IgD-negative memory B cell (primary cell): ENCODE data around the gene RGS7. TPM values are rescaled to one million over a fixed set of nuclear protein-coding genes. Genes with fewer than 3 reads are reported as not detected.
"Not testable (repeated sequence)": the region's sequence is repeated elsewhere in the genome, so short reads cannot be mapped to it uniquely, and the experiment has no call there.

ENCODE experiments used
- H3K27ac Mint-ChIP-seq, 3 donors: one replicate each; pipeline ENCODE4 v1.8.0; 2020 to 2022; ENCODE audit warnings: mild to moderate bottlenecking in 3 of 3, mixed read lengths in 3 of 3, moderate library complexity in 1 of 3
- H3K27me3 Mint-ChIP-seq: one replicate; pipeline ENCODE4 v1.8.0; 2021; ENCODE audit warnings: mixed read lengths
- H3K36me3 Mint-ChIP-seq: one replicate; pipeline ENCODE4 v1.8.0; 2020; ENCODE audit warnings: mild to moderate bottlenecking, mixed read lengths
- H3K4me1 Mint-ChIP-seq, 3 donors: one replicate each; pipeline ENCODE4 v1.8.0; 2020 to 2022; ENCODE audit warnings: mixed read lengths in 3 of 3, mild to moderate bottlenecking in 1 of 3
- H3K4me3 Mint-ChIP-seq, 4 donors: one replicate each; pipeline ENCODE4 v1.8.0; 2020 to 2022; ENCODE audit warnings: mild to moderate bottlenecking in 4 of 4, mixed read lengths in 4 of 4, moderate library complexity in 3 of 4
- H3K9me3 Mint-ChIP-seq, 3 donors: one replicate each; pipeline ENCODE4 v1.8.0; 2020 to 2021; ENCODE audit warnings: mixed read lengths in 3 of 3, mild to moderate bottlenecking in 1 of 3
- polyA plus RNA-seq: library from polyadenylated mRNA; unstranded; fragments of 300-500 nt; fragmentation: Illumina TruSeq; gene quantifications from one replicate; pipeline ENCODE4 v1.2.3, GENCODE V29; 2021

Gene RGS7
- polyA plus RNA-seq, 1 donor from 2014 or later = 0.54 TPM

DNA sequence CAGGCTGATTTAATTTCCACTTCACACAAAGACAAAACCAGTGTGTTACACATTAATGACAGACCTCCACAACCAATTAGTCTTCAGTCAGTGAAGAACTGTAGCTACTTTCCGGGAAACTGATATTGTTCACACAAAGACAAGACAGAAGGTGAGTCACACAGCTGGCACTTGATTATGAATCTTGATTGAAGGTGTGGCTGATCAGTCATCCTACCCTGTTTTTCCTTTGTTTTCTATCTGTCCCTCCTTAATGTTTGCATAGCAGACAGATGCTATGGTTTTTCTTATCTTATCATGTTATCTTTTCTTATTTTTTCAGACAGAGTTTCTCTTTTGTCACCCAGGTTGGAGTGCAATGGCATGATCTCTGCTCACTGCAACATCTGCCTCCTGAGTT lies 560.0 kb downstream of the RGS7 start:
- Mint-ChIP-seq H3K4me1 (no peaks in the 10 kb centered on the region), H3K4me3 (no peak overlapping the region)

DNA sequence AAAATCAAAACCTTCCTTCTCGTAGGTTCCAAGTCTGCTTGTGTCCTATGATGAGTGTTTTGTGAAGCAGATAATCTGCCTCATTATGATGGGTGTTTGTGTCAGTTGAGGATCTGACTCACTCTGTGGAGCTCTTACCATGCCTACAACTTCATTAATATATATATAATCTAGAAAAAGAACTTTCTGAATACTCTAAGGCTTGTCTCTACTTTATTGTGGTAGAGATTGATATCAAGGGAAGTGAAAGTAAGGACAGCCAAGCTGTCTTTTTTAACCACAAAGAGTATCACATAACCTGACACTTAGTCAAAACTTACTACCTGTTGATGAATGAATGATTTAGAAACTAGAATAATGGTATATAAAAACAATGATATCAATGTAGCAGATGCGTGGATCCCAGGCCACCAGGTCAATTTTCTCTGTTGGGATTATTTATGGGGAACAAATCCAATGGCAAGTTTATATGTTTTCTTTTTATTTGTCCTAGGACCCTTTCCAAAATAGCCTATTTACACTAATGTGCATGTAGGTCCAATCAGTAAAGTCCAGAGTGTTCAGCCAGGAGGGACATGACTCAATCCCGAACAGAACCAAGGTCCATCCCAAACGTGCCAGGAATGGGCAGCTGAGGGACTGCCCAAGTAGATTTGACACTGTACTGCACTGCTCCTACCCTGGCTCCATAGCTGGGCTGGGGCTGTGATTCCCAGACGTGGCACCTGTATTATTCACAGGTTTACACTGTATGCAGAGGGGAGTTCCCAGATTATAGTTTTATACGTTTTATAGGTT lies 562.8 kb downstream of the RGS7 start:
- Mint-ChIP-seq H3K36me3 (no peaks in the 10 kb centered on the region), H3K4me3 (no peak overlapping the region), H3K27ac (no peak overlapping the region), H3K9me3 (peaks cover 0 to 2% (median 0%) of the 10 kb centered on the region in 3 donors), H3K4me1 (no peaks in the 10 kb centered on the region), H3K27me3 (peaks cover 3% of the 10 kb centered on the region)

More for the DNA sequence above, 560.0 kb downstream of the RGS7 start:
- Mint-ChIP-seq H3K9me3 (peaks cover 0 to 4% (median 2%) of the 10 kb centered on the region in 3 donors), H3K36me3 (no peaks in the 10 kb centered on the region), H3K27me3 (peaks cover 3% of the 10 kb centered on the region), H3K27ac (no peak overlapping the region)

DNA sequence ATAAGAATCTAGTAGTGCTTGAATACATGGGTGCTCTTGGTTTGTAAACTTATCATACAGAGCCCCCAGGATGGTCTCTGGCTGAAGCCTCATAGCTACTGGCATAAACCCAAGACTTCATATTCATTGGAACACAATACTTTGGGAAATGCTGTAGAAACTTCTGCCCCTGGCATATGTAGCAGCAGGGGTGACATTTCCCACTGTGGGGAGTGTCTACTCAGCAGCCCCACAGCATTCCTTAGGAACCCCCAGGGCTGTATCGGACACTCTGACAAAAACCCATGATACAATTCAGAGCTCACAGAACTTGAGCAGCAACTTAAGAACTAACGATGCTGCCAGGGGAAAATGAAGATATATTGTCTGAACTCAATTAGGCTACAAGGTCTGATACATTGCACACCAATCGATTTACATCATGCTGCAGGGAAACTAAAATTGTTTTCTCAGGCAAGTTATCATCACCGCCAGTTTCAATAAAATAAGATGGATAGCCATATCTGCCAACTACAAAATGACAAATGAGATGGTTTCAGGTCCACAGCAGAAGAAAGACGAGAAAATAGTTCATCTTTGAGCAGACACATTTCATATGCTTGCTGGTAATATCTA lies 564.0 kb downstream of the RGS7 start:
- peak overlapping the region in 1 of 4 donors; percentile 20 for H3K4me3 Mint-ChIP-seq
- no peaks in the 10 kb centered on the region for H3K36me3 Mint-ChIP-seq
- no peak overlapping the region for H3K27ac Mint-ChIP-seq
- no peaks in the 10 kb centered on the region for H3K4me1 Mint-ChIP-seq
- H3K27me3 Mint-ChIP-seq = peaks cover 3% of the 10 kb centered on the region
- peaks cover 0 to 6% (median 0%) of the 10 kb centered on the region in 3 donors for H3K9me3 Mint-ChIP-seq

- H3K4me3 Mint-ChIP-seq = no peak overlapping the region
- H3K9me3 Mint-ChIP-seq = peaks cover 0 to 6% (median 0%) of the 10 kb centered on the region in 3 donors
- H3K27me3 Mint-ChIP-seq = peaks cover 3% of the 10 kb centered on the region
- no peaks in the 10 kb centered on the region for H3K4me1 Mint-ChIP-seq
- no peaks in the 10 kb centered on the region for H3K36me3 Mint-ChIP-seq
- no peak overlapping the region for H3K27ac Mint-ChIP-seq
Measured at GRCh38 chr1:240790856-240791255, 566.1 kb downstream of the RGS7 start.

- Mint-ChIP-seq H3K9me3 (peaks cover 0 to 4% (median 4%) of the 10 kb centered on the region in 3 donors), H3K27ac (no peak overlapping the region), H3K36me3 (no peaks in the 10 kb centered on the region), H3K4me1 (no peaks in the 10 kb centered on the region), H3K4me3 (no peak overlapping the region), H3K27me3 (no peaks in the 10 kb centered on the region)
Measured at GRCh38 chr1:240786880-240787279, 570.1 kb downstream of the RGS7 start.

- Mint-ChIP-seq H3K9me3 (peaks cover 0 to 4% (median 4%) of the 10 kb centered on the region in 3 donors), H3K27me3 (no peaks in the 10 kb centered on the region), H3K36me3 (no peaks in the 10 kb centered on the region), H3K4me1 (no peaks in the 10 kb centered on the region), H3K27ac (no peak overlapping the region), H3K4me3 (no peak overlapping the region)
Measured at GRCh38 chr1:240784776-240785175, 572.2 kb downstream of the RGS7 start.

GRCh38 chr1:240783728-240784137 lies 573.3 kb downstream of the RGS7 start:
- not testable (repeated sequence) for H3K9me3 Mint-ChIP-seq, H3K27ac Mint-ChIP-seq, H3K36me3 Mint-ChIP-seq, H3K4me3 Mint-ChIP-seq, H3K4me1 Mint-ChIP-seq, H3K27me3 Mint-ChIP-seq

- no peaks in the 10 kb centered on the region for H3K27me3 Mint-ChIP-seq
- H3K9me3 Mint-ChIP-seq = peaks cover 0 to 4% (median 0%) of the 10 kb centered on the region in 3 donors
- H3K27ac Mint-ChIP-seq = no peak overlapping the region
- no peaks in the 10 kb centered on the region for H3K4me1 Mint-ChIP-seq
- H3K36me3 Mint-ChIP-seq = no peaks in the 10 kb centered on the region
- H3K4me3 Mint-ChIP-seq = no peak overlapping the region
Measured at GRCh38 chr1:240776237-240776636, 580.8 kb downstream of the RGS7 start.

DNA sequence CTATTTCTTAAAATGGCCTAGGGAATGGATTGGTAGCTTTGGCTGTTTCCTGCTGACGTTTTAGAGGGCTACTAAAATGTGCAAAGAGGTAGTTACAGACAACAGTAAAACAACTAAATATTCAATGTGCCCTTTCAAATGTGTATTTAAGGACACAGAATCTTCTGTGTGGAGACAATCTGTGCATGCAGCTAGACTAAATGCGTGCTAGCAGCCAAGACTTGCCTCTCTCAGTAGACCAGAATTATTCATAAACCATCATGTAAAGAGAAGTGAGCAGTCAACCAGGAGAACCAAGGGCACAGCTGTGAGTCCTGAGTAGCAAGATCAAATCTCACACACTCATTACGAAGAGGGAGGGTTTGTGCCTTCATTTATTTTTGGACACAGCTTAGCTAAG lies 584.9 kb downstream of the RGS7 start:
- Mint-ChIP-seq H3K36me3 (no peaks in the 10 kb centered on the region), H3K4me3 (no peak overlapping the region), H3K27ac (no peak overlapping the region), H3K4me1 (no peaks in the 10 kb centered on the region), H3K9me3 (peaks cover 0 to 7% (median 0%) of the 10 kb centered on the region in 3 donors), H3K27me3 (no peaks in the 10 kb centered on the region)

GRCh38 chr1:240771450-240771849 lies 585.6 kb downstream of the RGS7 start:
- Mint-ChIP-seq H3K27me3 (no peaks in the 10 kb centered on the region), H3K27ac (no peak overlapping the region), H3K9me3 (peaks cover 0 to 8% (median 0%) of the 10 kb centered on the region in 3 donors)

DNA sequence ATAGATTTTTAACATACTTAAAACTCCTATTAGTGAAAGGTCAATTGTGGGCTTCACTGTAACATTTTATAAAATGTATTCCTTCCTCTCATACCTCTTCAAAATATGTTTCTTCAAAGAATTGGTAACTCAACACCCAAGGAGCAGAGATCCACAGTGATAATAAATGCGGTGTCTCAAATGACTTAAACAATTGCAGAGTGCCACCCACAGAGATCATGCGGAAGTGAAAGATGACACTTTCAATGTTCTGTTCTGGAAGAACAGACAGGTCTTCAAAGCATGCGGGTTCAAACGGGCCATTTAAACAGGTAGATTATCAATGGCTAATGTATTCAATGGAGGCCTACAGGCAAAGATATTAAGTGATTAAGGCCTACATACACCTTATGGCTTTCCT lies 588.0 kb downstream of the RGS7 start:
- Mint-ChIP-seq H3K4me1 (no peaks in the 10 kb centered on the region), H3K4me3 (no peak overlapping the region), H3K27me3 (no peaks in the 10 kb centered on the region), H3K9me3 (peaks cover 0 to 8% (median 0%) of the 10 kb centered on the region in 3 donors), H3K36me3 (no peaks in the 10 kb centered on the region), H3K27ac (no peak overlapping the region)

More at GRCh38 chr1:240771450-240771849, 585.6 kb downstream of the RGS7 start:
- no peaks in the 10 kb centered on the region for H3K36me3 Mint-ChIP-seq
- H3K4me3 Mint-ChIP-seq = no peak overlapping the region
- no peaks in the 10 kb centered on the region for H3K4me1 Mint-ChIP-seq

DNA sequence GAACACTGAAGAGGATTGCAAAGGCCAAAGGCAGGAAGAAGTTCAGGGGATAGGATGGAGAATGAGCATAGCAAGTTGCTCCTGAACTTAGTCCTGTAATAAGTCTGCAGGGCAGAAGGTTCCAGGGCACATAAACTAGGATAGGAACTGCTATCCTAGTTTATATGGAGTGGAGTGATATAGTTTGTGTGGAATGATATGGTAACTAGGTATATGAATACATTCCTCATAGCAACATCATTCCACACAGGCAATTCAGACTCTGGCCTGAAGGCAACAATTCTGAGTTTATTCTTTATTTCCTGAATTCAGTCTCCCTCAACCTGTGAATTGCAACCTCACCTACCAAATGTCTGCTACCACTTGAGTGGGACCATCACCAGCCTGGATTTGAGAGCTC lies 590.2 kb downstream of the RGS7 start:
- Mint-ChIP-seq H3K9me3 (peaks cover 0 to 10% (median 0%) of the 10 kb centered on the region in 3 donors), H3K4me3 (no peak overlapping the region), H3K4me1 (no peaks in the 10 kb centered on the region), H3K27me3 (no peaks in the 10 kb centered on the region), H3K36me3 (no peaks in the 10 kb centered on the region), H3K27ac (no peak overlapping the region)

- Mint-ChIP-seq H3K9me3 (peaks cover 0 to 8% (median 0%) of the 10 kb centered on the region in 3 donors), H3K27me3 (no peaks in the 10 kb centered on the region), H3K4me3 (no peak overlapping the region), H3K36me3 (no peaks in the 10 kb centered on the region), H3K4me1 (no peaks in the 10 kb centered on the region), H3K27ac (no peak overlapping the region)
Measured at GRCh38 chr1:240765732-240766363, 591.2 kb downstream of the RGS7 start.

DNA sequence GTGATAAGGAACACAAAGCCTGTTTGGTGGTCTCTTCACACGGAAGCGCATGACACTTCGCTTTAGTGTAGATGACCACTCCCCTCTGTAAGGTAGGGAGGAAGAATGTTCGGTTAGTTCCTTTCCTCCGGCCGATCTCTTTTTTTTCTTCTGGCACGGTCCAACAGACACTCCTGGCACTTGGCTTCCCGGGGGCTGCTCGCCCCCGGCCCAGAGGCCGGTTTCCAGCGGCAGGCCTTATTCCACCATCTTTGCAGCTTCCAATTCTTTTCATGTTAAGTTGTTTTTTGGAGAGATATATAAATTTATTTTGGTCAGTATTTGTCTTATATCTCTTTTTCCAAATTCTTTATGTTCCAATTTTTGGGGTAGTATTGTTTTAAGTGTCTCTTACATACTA lies 593.2 kb downstream of the RGS7 start:
- Mint-ChIP-seq H3K27ac (no peak overlapping the region), H3K27me3 (no peaks in the 10 kb centered on the region), H3K9me3 (peaks cover 0 to 6% (median 0%) of the 10 kb centered on the region in 3 donors), H3K4me1 (no peaks in the 10 kb centered on the region), H3K4me3 (no peak overlapping the region), H3K36me3 (no peaks in the 10 kb centered on the region)

- H3K9me3 Mint-ChIP-seq, H3K27me3 Mint-ChIP-seq, H3K36me3 Mint-ChIP-seq, H3K4me1 Mint-ChIP-seq, H3K27ac Mint-ChIP-seq: not testable (repeated sequence)
- peak overlapping the region in 1 of 4 donors; percentile 54 for H3K4me3 Mint-ChIP-seq
Measured at GRCh38 chr1:240763095-240763494, 593.9 kb downstream of the RGS7 start.
